Astrocyte (in vitro differentiated cells and primary cell): ENCODE measurements around the gene RRP1. TPM values are rescaled to one million over a fixed set of nuclear protein-coding genes. Genes with fewer than 3 reads are reported as not detected.

Experiments
- DNase-seq: peaks from one replicate; pipeline ENCODE4 v3.0.0-alpha.2; 2010; ENCODE audit warnings: low read depth
- FAIRE-seq: peaks from 2 replicates; lab custom pipeline; 2011; peaks lifted over from hg19 to GRCh38; lab: Jason Lieb, UNC
- H2AFZ ChIP-seq: 2 replicates; pipeline ENCODE4 v1.6.0; 2012; ENCODE audit warnings: low read depth, low read length, inconsistent platforms
- H3K27ac ChIP-seq: 2 replicates; pipeline ENCODE4 v1.5.1; 2011; ENCODE audit warnings: low read depth, low read length, inconsistent platforms
- H3K27me3 ChIP-seq: 2 replicates; pipeline ENCODE4 v1.6.0; 2011; ENCODE audit warnings: low read length, inconsistent platforms; ENCODE audit not compliant: insufficient read depth
- H3K36me3 ChIP-seq: 2 replicates; pipeline ENCODE4 v1.5.1; 2011; ENCODE audit warnings: low read length, inconsistent platforms; ENCODE audit not compliant: insufficient read depth
- H3K4me1 ChIP-seq: 2 replicates; pipeline ENCODE4 v1.5.1; 2011; ENCODE audit warnings: low read length, inconsistent platforms; ENCODE audit not compliant: insufficient read depth
- H3K4me2 ChIP-seq: 2 replicates; pipeline ENCODE4 v1.6.0; 2012; ENCODE audit warnings: low read length, inconsistent platforms
- H3K4me3 ChIP-seq: 2 replicates; pipeline ENCODE4 v1.5.1; 2011; ENCODE audit warnings: low read depth, mild to moderate bottlenecking, low read length, inconsistent platforms; ENCODE audit not compliant: insufficient read depth
- H3K79me2 ChIP-seq: 2 replicates; pipeline ENCODE4 v1.6.0; 2012; ENCODE audit warnings: mild to moderate bottlenecking, low read length, inconsistent platforms; ENCODE audit not compliant: insufficient read depth
- H3K9ac ChIP-seq: 2 replicates; pipeline ENCODE4 v1.6.0; 2012; ENCODE audit warnings: mild to moderate bottlenecking, low read length, inconsistent platforms
- H3K9me3 ChIP-seq: 2 replicates; pipeline ENCODE4 v1.5.1; 2012; ENCODE audit warnings: low read depth, mild to moderate bottlenecking, low read length, inconsistent platforms; ENCODE audit not compliant: insufficient read depth
- H4K20me1 ChIP-seq: 2 replicates; pipeline ENCODE4 v1.6.0; 2012; ENCODE audit warnings: low read length, inconsistent platforms; ENCODE audit not compliant: insufficient read depth
- H3K27ac Mint-ChIP-seq: one replicate; pipeline ENCODE4 v1.8.0; 2021; ENCODE audit warnings: mild to moderate bottlenecking, mixed read lengths; ENCODE audit not compliant: unreplicated experiment
- H3K27me3 Mint-ChIP-seq: one replicate; pipeline ENCODE4 v1.8.0; 2021; ENCODE audit warnings: low read depth, mixed read lengths; ENCODE audit not compliant: unreplicated experiment
- H3K36me3 Mint-ChIP-seq: one replicate; pipeline ENCODE4 v1.8.0; 2021; ENCODE audit warnings: low read depth, mixed read lengths; ENCODE audit not compliant: unreplicated experiment
- H3K4me1 Mint-ChIP-seq: one replicate; pipeline ENCODE4 v1.8.0; 2021; ENCODE audit warnings: low read depth, mixed read lengths; ENCODE audit not compliant: unreplicated experiment
- H3K4me3 Mint-ChIP-seq: one replicate; pipeline ENCODE4 v1.8.0; 2021; ENCODE audit warnings: mild to moderate bottlenecking, moderate library complexity, mixed read lengths; ENCODE audit not compliant: unreplicated experiment
- H3K9me3 Mint-ChIP-seq: one replicate; pipeline ENCODE4 v1.8.0; 2021; ENCODE audit warnings: mild to moderate bottlenecking, mixed read lengths; ENCODE audit not compliant: unreplicated experiment
- EZH2 ChIP-seq: IDR thresholded peaks from 2 replicates; pipeline ENCODE4 v1.6.1; 2012; ENCODE audit warnings: mild to moderate bottlenecking, low read length, inconsistent platforms; ENCODE audit not compliant: insufficient read depth
- total RNA-seq: library from RNA; stranded (reverse); gene quantifications from 2 replicates; pipeline ENCODE4 v1.2.1, GENCODE V29; 2021
- TF ChIP-seq, protein P1 (sequence below): IDR thresholded peaks from 2 replicates; pipeline ENCODE4 v1.5.1; 2011; ENCODE audit warnings: low read depth, mild to moderate bottlenecking, inconsistent platforms, low read length, moderate library complexity; ENCODE audit not compliant: insufficient read depth

RRP1 gene
- total RNA-seq, 1 donor from 2014 or later = 24.9 TPM

DNA sequence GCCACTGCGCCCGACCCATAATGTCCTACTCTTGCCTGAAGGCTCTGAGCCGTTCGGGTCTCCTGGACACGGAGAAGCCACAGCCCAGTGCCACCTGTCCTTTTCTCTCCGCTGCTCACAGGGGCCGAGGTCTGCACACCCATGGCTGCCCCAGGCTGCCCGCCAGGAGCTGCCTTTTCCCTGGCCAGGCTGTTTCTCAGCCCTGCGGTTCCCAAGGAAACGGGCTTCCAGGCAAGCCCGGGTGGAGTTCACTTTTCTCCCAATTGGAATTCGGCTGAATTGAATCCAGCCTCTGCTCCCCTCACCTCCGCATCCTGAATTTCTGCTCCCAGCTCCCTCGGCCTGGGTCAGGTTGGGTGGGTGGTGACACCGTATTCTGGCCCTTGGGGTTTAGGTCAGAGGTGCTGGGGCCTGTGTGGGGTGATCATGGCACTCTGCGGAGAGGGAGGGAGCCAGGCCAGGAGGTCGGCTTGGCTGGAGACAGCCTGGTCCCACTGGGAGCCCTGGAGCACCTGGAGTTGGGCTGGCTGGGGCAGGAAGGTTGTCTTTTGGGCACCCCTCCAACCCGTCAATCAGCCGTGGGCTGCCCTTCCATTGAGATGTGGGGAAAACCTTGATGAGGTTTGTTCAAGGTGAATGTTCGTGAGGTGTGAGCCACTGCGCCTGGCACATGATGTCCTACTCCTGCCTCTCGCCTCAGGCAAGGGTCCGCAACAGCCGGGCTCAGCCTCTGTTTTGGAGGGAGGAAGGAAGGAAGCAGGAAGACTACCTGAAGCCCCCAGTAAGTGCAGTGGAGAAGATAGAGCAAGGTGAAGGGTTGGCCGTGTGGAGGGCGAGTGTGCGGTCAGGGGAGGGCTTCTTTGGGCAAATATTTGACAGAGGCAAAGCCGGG is 25.1 kb downstream of the RRP1 start:
- H3K27me3 Mint-ChIP-seq = peaks cover 12% of the 10 kb centered on the region
- no peaks in the 10 kb centered on the region for H4K20me1 ChIP-seq
- no peak overlapping the region for H2AFZ ChIP-seq
- H3K4me1 Mint-ChIP-seq = no peaks in the 10 kb centered on the region
- H3K9me3 ChIP-seq = peaks cover 4% of the 10 kb centered on the region
- no peaks in the 10 kb centered on the region for H3K79me2 ChIP-seq
- DNase-seq (no peak), FAIRE-seq (no peak)
- no peaks in the 10 kb centered on the region for H3K36me3 ChIP-seq
- no peak overlapping the region for H3K27ac ChIP-seq
- no peaks in the 10 kb centered on the region for H3K27me3 ChIP-seq
- H3K4me1 ChIP-seq = no peaks in the 10 kb centered on the region
- peaks cover 6% of the 10 kb centered on the region for H3K36me3 Mint-ChIP-seq
- H3K27ac Mint-ChIP-seq = no peak overlapping the region
- no peak overlapping the region for H3K9ac ChIP-seq
- H3K4me3 ChIP-seq = no peak overlapping the region
- H3K4me2 ChIP-seq = no peak overlapping the region
- H3K4me3 Mint-ChIP-seq = no peak overlapping the region
- peaks cover 5% of the 10 kb centered on the region for H3K9me3 Mint-ChIP-seq
- TF ChIP-seq, protein P1, sequence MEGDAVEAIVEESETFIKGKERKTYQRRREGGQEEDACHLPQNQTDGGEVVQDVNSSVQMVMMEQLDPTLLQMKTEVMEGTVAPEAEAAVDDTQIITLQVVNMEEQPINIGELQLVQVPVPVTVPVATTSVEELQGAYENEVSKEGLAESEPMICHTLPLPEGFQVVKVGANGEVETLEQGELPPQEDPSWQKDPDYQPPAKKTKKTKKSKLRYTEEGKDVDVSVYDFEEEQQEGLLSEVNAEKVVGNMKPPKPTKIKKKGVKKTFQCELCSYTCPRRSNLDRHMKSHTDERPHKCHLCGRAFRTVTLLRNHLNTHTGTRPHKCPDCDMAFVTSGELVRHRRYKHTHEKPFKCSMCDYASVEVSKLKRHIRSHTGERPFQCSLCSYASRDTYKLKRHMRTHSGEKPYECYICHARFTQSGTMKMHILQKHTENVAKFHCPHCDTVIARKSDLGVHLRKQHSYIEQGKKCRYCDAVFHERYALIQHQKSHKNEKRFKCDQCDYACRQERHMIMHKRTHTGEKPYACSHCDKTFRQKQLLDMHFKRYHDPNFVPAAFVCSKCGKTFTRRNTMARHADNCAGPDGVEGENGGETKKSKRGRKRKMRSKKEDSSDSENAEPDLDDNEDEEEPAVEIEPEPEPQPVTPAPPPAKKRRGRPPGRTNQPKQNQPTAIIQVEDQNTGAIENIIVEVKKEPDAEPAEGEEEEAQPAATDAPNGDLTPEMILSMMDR = no peak

DNA sequence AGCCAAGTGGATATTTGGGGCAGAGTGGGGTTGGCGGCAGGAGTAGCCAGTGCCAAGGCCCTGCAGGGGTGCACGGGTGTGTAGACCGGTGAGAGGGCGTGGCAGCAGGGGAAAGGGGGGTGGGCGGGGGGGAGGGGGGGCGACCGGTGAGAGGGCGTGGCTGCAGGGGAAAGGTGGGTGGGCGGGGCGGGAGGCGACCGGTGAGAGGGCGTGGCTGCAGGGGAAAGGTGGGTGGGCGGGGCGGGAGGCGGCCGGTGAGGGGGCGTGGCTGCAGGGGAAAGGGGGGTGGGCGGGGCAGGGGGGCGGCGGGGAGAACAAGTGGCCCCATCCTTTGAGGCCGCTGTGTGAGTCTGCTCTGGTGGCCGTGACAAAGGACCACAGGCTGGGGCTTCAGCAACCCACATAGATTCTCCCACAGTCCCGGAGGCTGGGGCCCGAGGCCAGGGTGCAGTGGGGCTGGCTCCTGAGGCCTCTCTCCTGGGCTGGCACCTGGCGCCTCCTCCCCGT is 25.8 kb downstream of the RRP1 start:
- no peak overlapping the region for H3K9ac ChIP-seq
- Mint-ChIP-seq H3K9me3 (peaks cover 5% of the 10 kb centered on the region), H3K4me1 (no peaks in the 10 kb centered on the region), H3K36me3 (peaks cover 6% of the 10 kb centered on the region), H3K27ac (no peak overlapping the region), H3K4me3 (no peak overlapping the region), H3K27me3 (peaks cover 12% of the 10 kb centered on the region)
- H3K4me1 ChIP-seq = no peaks in the 10 kb centered on the region
- H2AFZ ChIP-seq = no peak overlapping the region
- no peaks in the 10 kb centered on the region for H3K36me3 ChIP-seq
- TF ChIP-seq, protein P1 = no peak
- TF ChIP-seq EZH2 = no peak
- H3K9me3 ChIP-seq = peaks cover 4% of the 10 kb centered on the region
- no peak overlapping the region for H3K27ac ChIP-seq
- no peaks in the 10 kb centered on the region for H3K27me3 ChIP-seq
- FAIRE-seq (no peak), DNase-seq (no peak)
- no peaks in the 10 kb centered on the region for H4K20me1 ChIP-seq
- H3K4me3 ChIP-seq = no peak overlapping the region
- H3K4me2 ChIP-seq = no peak overlapping the region
- H3K79me2 ChIP-seq = no peaks in the 10 kb centered on the region

DNA sequence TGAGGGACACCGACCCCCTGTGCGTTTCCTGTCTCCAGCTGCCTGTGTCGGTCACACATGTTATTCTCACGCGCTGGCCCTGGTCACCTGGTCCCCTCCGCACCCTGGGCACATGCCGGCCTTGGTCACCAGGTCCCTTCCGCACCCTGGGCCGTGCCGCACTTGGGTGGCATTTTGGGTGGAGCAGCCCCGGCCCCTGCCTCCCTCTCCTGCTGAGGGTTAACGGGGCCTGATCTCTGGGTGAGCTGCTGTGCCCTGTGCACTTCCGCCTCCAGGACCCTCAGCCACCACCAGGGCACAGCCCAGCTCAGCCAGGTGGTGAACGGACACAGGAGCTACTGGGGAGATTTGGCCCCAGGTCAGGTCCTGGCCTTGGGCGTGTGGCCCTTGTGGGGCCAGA is 26.6 kb downstream of the RRP1 start:
- no peak overlapping the region for H3K4me3 Mint-ChIP-seq
- peaks cover 7% of the 10 kb centered on the region for H3K9me3 Mint-ChIP-seq
- H2AFZ ChIP-seq = no peak overlapping the region

More for the DNA sequence above, 26.6 kb downstream of the RRP1 start:
- H3K27ac Mint-ChIP-seq = no peak overlapping the region
- peaks cover 12% of the 10 kb centered on the region for H3K27me3 Mint-ChIP-seq
- H3K27me3 ChIP-seq = no peaks in the 10 kb centered on the region
- H3K4me2 ChIP-seq = no peak overlapping the region
- H4K20me1 ChIP-seq = no peaks in the 10 kb centered on the region
- TF ChIP-seq, protein P1 = no peak
- TF ChIP-seq EZH2 = no peak
- H3K9ac ChIP-seq = no peak overlapping the region
- no peaks in the 10 kb centered on the region for H3K36me3 ChIP-seq
- H3K36me3 Mint-ChIP-seq = peaks cover 8% of the 10 kb centered on the region
- H3K4me1 Mint-ChIP-seq = no peaks in the 10 kb centered on the region
- no peaks in the 10 kb centered on the region for H3K79me2 ChIP-seq
- FAIRE-seq (no peak), DNase-seq (no peak)
- H3K9me3 ChIP-seq = peaks cover 4% of the 10 kb centered on the region
- no peak overlapping the region for H3K4me3 ChIP-seq
- H3K4me1 ChIP-seq = no peaks in the 10 kb centered on the region
- no peak overlapping the region for H3K27ac ChIP-seq
